Measurements from ENCODE around the gene FUT2.

FUT2 gene

GRCh38 chr19:48731452-48731851 is 35.7 kb downstream of the FUT2 start:
- no peak for DNase-seq

- DNase-seq = no peak
Measured at GRCh38 chr19:48734625-48735024, 38.9 kb downstream of the FUT2 start.

- no peak for DNase-seq
Measured at GRCh38 chr19:48735031-48735615, 39.4 kb downstream of the FUT2 start.

GRCh38 chr19:48737360-48737998 is 41.7 kb downstream of the FUT2 start:
- no peak for DNase-seq

GRCh38 chr19:48738557-48739403 is 43.0 kb downstream of the FUT2 start:
- peak; percentile 90 for DNase-seq

GRCh38 chr19:48739404-48740163 is 43.8 kb downstream of the FUT2 start:
- DNase-seq = no peak

- DNase-seq = no peak
Measured at GRCh38 chr19:48740164-48740972, 44.6 kb downstream of the FUT2 start, which contains the start of gene RASIP1. Gene RASIP1 (minus strand): TSS chr19:48740610. CDS start chr19:48740282, 328 bp downstream.

GRCh38 chr19:48741129-48741999 is 45.6 kb downstream of the FUT2 start:
- peak; percentile 16 for DNase-seq

- no peak for DNase-seq
Measured at GRCh38 chr19:48742096-48742495, 46.3 kb downstream of the FUT2 start.

GRCh38 chr19:48745208-48745995 is 49.6 kb downstream of the FUT2 start:
- DNase-seq = peak; percentile 49

- DNase-seq = no peak
Measured at GRCh38 chr19:48746110-48746509, 50.3 kb downstream of the FUT2 start.

GRCh38 chr19:48746738-48747575 is 51.2 kb downstream of the FUT2 start, which contains the start of gene IZUMO1:
Gene IZUMO1 (minus strand): TSS chr19:48746909. CDS start chr19:48745859, 1,050 bp downstream.
- peak; percentile 63 for DNase-seq

- no peak for DNase-seq
Measured at GRCh38 chr19:48749571-48750198, 53.9 kb downstream of the FUT2 start.

- no peak for DNase-seq
Measured at GRCh38 chr19:48750351-48750750, 54.6 kb downstream of the FUT2 start.

GRCh38 chr19:48750771-48751504 is 55.2 kb downstream of the FUT2 start:
- no peak for DNase-seq

- DNase-seq = no peak
Measured at GRCh38 chr19:48751845-48752495, 56.2 kb downstream of the FUT2 start.

Data from CD4-positive, alpha-beta T cell treated with Interferon gamma for 1 hour (primary cell).